ENCODE data around the gene CDC37L1.
"Not testable (repeated sequence)": the region's sequence is repeated elsewhere in the genome, so short reads cannot be mapped to it uniquely, and the experiment has no call there.

CDC37L1 gene

GRCh38 chr9:4750023-4750673 lies 70.8 kb downstream of the CDC37L1 start:
- no peak for DNase-seq

- DNase-seq, result not testable (repeated sequence)
These were observed 75.2 kb downstream of the CDC37L1 start for GRCh38 chr9:4754530-4754929.

- DNase-seq, result no peak
These were observed 75.7 kb downstream of the CDC37L1 start for GRCh38 chr9:4755026-4755609.

- no peak for DNase-seq
These were observed 77.1 kb downstream of the CDC37L1 start for GRCh38 chr9:4756420-4756819.

Measured in amygdala (tissue), 56 donors.